Measurements from ENCODE around the gene PROM2.
"Not testable (repeated sequence)": the region's sequence is repeated elsewhere in the genome, so short reads cannot be mapped to it uniquely, and the experiment has no call there.

Gene PROM2, protein sequence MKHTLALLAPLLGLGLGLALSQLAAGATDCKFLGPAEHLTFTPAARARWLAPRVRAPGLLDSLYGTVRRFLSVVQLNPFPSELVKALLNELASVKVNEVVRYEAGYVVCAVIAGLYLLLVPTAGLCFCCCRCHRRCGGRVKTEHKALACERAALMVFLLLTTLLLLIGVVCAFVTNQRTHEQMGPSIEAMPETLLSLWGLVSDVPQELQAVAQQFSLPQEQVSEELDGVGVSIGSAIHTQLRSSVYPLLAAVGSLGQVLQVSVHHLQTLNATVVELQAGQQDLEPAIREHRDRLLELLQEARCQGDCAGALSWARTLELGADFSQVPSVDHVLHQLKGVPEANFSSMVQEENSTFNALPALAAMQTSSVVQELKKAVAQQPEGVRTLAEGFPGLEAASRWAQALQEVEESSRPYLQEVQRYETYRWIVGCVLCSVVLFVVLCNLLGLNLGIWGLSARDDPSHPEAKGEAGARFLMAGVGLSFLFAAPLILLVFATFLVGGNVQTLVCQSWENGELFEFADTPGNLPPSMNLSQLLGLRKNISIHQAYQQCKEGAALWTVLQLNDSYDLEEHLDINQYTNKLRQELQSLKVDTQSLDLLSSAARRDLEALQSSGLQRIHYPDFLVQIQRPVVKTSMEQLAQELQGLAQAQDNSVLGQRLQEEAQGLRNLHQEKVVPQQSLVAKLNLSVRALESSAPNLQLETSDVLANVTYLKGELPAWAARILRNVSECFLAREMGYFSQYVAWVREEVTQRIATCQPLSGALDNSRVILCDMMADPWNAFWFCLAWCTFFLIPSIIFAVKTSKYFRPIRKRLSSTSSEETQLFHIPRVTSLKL

DNA sequence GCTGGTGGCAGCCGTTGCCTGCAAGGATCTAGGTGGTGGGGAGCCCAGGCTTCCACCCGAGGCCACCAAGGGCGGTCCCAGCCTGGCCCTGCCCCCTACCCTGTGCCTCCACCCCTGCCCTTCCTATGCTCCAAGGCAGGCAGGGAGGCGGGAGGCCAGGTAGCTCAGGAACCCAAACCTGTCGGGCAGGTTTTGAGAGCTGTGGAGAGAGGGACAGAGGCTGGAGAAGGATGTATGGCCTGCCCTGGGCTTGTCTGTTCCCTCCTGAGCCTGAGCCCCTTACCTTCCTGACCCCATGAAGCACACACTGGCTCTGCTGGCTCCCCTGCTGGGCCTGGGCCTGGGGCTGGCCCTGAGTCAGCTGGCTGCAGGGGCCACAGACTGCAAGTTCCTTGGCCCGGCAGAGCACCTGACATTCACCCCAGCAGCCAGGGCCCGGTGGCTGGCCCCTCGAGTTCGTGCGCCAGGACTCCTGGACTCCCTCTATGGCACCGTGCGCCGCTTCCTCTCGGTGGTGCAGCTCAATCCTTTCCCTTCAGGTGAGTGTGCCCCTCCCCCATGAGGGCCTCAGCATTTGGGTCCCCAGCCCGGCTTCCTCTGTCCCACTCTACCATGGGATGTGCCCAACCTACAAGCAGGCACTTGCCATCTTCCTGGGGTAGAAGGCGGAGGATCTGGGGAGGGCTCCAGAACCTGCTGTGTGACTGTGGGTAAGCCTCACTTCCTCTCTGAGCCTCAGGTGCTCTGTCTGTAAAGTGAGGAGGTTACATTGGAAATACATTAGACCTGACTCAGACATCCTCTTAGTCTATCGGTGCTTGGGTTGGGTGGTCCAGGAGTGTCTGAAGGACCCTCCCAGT is at the start of gene PROM2:
Gene PROM2, plus strand, starts transcription at position 159 of the 860 bp plus-strand sequence. Its CDS starts 137 bp downstream, at position 296.
- DNase-seq: no peak

GRCh38 chr2:95225658-95226057 is 48.6 kb upstream of the PROM2 start:
- DNase-seq: no peak

GRCh38 chr2:95231723-95232122 is 42.5 kb upstream of the PROM2 start:
- DNase-seq: peak; percentile 63

- DNase-seq: no peak
Observed at GRCh38 chr2:95232232-95232631, 42.0 kb upstream of the PROM2 start.

DNA sequence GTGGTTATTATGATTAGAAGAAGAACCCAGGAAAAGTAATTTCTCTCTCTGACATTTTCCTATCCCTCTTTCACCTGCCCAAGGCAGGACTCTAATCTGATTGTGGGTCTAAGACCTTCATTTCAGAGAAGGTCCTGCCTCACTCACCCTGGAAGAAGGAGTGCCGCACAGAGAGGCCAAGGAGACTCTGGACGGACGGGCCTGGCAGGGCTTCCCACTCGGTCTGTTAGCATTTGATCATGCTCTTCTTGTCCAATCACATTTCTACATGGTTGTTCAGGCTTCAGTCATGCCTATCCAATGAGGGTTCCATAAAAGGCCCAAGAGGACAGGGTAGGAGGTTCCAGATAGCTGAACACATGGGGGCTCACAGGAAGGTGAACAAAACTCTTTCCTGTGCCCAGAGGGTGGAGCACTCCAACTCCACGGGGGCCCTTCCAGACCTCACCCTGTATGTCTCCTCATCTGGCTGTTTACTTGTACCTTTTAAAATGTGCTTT is 39.9 kb upstream of the PROM2 start:
- DNase-seq: no peak

DNA sequence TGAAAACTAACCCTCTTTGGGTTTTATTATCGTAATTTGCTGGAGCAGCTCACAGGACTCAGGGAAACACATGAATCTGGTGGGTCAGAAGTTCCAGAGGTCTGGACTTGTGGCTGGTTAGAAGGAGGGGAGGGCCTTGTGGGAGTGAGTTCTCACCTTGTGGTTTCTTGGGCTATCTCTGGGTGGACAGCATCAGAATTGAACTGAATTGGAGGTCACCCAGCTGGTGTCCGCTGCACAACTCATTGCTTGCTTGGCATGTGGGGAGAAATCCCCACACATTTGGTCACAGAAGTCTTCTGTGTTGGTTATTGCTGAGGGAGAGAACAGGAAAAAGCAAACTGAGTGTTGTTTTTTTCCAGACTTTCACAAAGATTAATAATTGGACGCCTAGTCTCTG is 39.4 kb upstream of the PROM2 start:
- no peak for DNase-seq

DNA sequence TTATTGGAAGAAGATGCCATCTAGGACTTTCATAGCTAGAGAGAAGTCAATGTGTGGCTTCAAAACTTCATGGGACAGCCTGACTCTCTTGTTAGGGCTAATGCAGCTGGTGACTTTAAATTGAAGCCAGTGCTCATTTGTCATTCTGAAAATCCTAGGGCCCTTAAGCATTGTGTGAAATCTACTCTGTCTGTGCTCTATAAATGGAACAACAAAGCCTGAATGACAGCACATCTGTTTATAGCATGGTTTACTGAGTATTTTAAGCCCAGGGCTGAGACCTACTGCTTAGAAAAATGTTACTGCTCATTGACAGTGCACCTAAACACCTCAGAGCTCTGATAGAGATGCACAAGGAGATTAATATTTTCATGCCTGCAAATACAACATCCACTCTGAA is 36.1 kb upstream of the PROM2 start:
- no peak for DNase-seq

GRCh38 chr2:95240091-95240490 is 34.2 kb upstream of the PROM2 start:
- DNase-seq: no peak

- DNase-seq: no peak
Observed at GRCh38 chr2:95240556-95240955, 33.7 kb upstream of the PROM2 start.

DNA sequence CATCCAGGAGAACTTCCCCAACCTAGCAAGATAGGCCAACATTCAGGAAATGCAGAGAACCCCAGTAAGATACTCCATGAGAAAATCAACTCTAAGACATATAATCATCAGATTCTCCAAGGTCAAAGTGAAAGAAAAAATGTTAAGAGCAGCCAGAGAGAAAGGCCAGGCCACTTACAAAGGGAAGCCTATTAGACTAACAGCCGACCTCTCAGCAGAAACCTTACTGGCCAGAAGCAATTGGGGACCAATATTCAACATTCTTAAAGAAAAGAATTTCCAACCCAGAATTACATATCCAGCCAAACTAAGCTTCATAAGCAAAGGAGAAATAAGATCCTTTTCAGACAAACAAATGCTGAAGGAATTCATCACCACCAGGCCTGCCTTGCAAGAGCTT is 32.2 kb upstream of the PROM2 start:
- not testable (repeated sequence) for DNase-seq

DNA sequence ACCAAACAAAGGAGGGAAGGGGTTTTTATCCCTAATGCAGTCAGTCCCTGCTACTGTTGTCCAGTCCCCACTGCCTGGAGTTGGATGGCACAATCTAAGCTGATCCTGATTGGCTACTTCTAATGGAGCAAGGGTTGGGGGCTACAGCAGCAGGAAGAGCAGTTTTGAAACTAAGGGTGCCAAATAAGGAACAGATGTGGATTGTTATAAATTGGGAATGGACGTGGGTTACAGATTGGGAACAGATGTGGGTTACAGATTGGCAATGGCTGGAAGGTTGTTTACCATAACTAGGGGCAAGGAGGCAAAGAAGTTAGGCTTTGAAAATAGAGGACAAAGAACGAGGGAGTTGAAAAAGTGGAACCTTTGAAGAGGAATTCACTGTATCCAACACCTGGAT is 16.0 kb upstream of the PROM2 start:
- no peak for DNase-seq

DNA sequence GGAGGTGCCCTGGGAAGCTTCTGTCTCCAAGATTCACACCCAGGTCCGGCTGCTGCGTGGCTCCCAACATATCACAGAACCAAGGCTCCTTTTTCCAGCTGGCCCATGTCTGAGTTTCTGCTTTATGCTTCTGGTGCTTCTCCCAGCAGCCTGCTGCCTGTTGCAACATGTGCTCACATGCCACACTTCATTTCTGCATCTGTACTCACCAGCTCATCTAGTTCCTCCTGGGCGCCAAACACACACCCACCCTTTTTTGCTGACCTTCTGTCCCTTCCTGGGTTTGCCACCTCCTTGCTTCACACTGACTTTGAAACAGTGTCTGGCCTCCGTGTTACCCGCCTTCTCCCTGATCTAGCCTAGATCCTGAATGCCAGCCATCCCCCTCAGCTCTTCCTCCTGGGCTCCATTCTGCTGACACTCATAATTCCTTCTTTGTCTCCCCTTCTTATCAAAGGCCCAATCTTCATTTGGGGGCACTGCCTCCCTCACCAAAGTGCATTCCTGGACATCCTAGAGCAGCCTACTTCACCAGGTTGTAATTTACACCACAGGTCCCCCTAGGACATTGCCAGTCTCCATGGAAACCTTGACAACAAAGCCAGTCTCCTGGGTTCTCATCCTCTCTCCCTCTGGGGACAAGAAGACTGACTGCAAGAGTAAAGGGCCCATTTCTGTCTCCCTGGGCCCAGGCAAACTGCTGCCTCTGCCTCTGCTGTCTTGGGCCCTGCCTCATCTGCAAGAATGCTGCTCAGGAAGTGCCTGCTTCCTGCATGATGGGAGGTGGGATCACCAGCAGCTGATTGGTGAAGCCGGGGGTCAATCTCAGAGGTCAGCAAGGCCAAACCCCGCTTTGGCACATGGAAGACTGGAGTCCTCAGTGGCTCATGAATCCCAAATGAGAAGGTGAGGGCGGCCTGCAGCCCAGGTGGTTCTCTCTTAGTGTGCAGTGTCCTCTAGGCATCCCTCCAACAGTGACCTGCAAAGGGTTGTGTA is 13.9 kb upstream of the PROM2 start:
- DNase-seq: peak; percentile 1

GRCh38 chr2:95261602-95262001 is 12.6 kb upstream of the PROM2 start:
- no peak for DNase-seq

- DNase-seq: no peak
Observed at GRCh38 chr2:95262896-95263542, 11.2 kb upstream of the PROM2 start.

DNA sequence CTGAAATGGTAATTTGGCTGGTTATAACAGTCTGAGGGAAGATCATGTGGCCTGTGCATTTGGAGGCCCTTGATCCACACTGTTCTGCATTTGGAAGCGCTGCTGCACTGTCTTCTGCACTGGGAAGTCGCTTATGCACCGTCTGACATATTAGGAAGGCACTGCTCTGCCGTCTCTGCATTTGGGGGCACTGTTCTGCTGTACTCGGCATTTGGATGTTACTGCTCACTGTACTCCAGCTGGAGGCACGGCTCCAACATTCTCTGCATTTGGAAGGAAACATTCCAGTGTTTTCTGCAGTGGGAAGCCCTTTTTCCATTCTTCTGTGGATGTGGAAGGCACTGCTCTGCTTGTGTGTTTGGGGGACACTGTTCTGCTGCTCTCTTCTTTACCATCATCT is 9.6 kb upstream of the PROM2 start:
- peak; percentile 65 for DNase-seq

- no peak for DNase-seq
Observed at GRCh38 chr2:95265182-95265581, 9.1 kb upstream of the PROM2 start.

GRCh38 chr2:95266781-95267430 is 7.3 kb upstream of the PROM2 start:
- no peak for DNase-seq

- no peak for DNase-seq
Observed at GRCh38 chr2:95267458-95268210, 6.6 kb upstream of the PROM2 start.

DNA sequence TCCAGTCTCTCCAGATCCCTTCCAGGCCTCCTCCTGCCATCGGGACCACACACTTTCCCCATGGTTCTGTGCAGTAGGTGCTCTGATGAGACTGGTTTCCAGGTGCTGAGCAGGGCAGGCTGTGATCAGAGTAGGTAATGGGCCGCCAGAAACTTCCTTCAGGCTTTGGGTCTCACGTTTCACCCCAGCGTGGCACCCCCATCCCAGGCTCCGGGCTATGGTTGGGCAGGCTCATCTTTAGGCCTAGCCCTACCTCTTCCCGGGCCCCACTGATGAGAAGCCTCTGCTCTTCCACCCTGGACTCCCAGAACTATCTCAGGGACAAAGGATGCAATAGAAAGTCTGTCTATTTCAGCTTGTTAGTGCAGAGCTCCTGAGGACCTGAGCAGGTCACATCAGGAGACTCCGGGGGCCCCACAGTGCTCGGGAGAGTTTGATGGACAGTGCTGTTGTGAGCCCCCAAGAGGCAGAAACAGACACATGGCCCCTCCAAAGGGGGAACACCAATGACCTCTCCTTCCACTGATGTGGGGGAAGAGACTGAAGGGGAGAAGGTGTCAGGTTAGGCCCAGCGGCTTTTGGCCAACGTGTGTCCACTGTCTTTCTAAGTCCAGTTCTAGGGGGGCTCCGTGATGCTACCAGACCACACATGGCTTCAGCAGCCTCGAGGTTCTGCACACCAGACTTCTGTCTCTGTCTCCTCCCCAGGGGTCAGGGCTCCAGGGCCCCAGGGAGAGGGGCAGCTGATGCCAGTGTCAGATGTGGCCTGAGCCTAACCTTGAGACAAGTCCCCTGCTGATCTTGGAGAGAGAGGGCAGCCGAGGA is 5.8 kb upstream of the PROM2 start:
- no peak for DNase-seq
